Type B pancreatic cell (in vitro differentiated cells): ENCODE results near the gene GALR3. TPM values are rescaled to one million over a fixed set of nuclear protein-coding genes. Genes with fewer than 3 reads are reported as not detected.

Experiments used
- DNase-seq: peaks from one replicate; pipeline ENCODE4 v3.0.0; 2021; ENCODE audit warnings: mixed read lengths; ENCODE audit not compliant: unreplicated experiment; ENCODE audit errors: extremely low spot score
- H3K27ac Mint-ChIP-seq: 2 replicates; pipeline ENCODE4 v1.8.0; 2021; ENCODE audit warnings: mild to moderate bottlenecking, mixed read lengths
- H3K27me3 Mint-ChIP-seq: 2 replicates; pipeline ENCODE4 v1.8.0; 2021; ENCODE audit warnings: mixed read lengths
- H3K36me3 Mint-ChIP-seq: 2 replicates; pipeline ENCODE4 v1.8.0; 2021; ENCODE audit warnings: mixed read lengths
- H3K4me1 Mint-ChIP-seq: one replicate; pipeline ENCODE4 v1.8.0; 2021; ENCODE audit warnings: mixed read lengths; ENCODE audit not compliant: unreplicated experiment
- H3K4me3 Mint-ChIP-seq: 2 replicates; pipeline ENCODE4 v1.8.0; 2021; ENCODE audit warnings: mild to moderate bottlenecking, mixed read lengths
- H3K9me3 Mint-ChIP-seq: 2 replicates; pipeline ENCODE4 v1.8.0; 2021; ENCODE audit warnings: mixed read lengths
- CTCF ChIP-seq: fragments of 200-600 bp; sonication (generic); conservative IDR thresholded peaks from 2 replicates; pipeline ENCODE4 v1.5.0; 2021; ENCODE audit warnings: antibody characterized with exemption, mild to moderate bottlenecking
- microRNA-seq: library from miRNA; unstranded; fragments of <30 nt; microRNA quantifications from one replicate; pipeline ENCODE4, GENCODE V29; 2020
- total RNA-seq: library from RNA; stranded (reverse); gene quantifications from 2 replicates; pipeline ENCODE4 v1.2.1, GENCODE V29; 2021; ENCODE audit warnings: low replicate concordance

GALR3 gene
- total RNA-seq, 1 donor from 2014 or later: 0.34 TPM

- no peaks in the 10 kb centered on the region for H3K9me3 Mint-ChIP-seq
- H3K27me3 Mint-ChIP-seq: no peaks in the 10 kb centered on the region
- H3K27ac Mint-ChIP-seq: no peak overlapping the region
- H3K4me3 Mint-ChIP-seq: no peak overlapping the region
- no peak for TF ChIP-seq CTCF
- H3K36me3 Mint-ChIP-seq: peaks cover 19% of the 10 kb centered on the region
- no peak for DNase-seq
- no peaks in the 10 kb centered on the region for H3K4me1 Mint-ChIP-seq
These were observed 47.1 kb downstream of the GALR3 start for GRCh38 chr22:37870273-37870672.

Small RNAs within 50 kb of the gene (microRNA-seq; reads per million reads assigned to microRNA genes)
- gene MIR659: 2.5 reads per million

Other genes starting within 250 kb of the GALR3 start
- 2.6 and 8.7 TPM in 2 replicates for gene LGALS2, start 243.3 kb upstream of the GALR3 start, total RNA-seq
- 71.8 and 80.2 TPM in 2 replicates for gene GGA1, start 214.5 kb upstream of the GALR3 start, total RNA-seq
- gene SH3BP1, start 183.7 kb upstream of the GALR3 start, total RNA-seq: 30.0 and 31.1 TPM in 2 replicates
- 15.6 and 30.2 TPM in 2 replicates for gene PDXP, start 164.7 kb upstream of the GALR3 start, total RNA-seq
- gene LGALS1, start 147.7 kb upstream of the GALR3 start, total RNA-seq: 1.8 and 235 TPM in 2 replicates
- gene NOL12, start 137.0 kb upstream of the GALR3 start, total RNA-seq: 18.5 and 23.9 TPM in 2 replicates
- 42.9 and 47.0 TPM in 2 replicates for gene TRIOBP, start 126.3 kb upstream of the GALR3 start, total RNA-seq
- gene GCAT, start 15.4 kb upstream of the GALR3 start, total RNA-seq: 22.3 and 27.4 TPM in 2 replicates
- 24.2 and 29.4 TPM in 2 replicates for gene ANKRD54, start 21.0 kb downstream of the GALR3 start, total RNA-seq
- gene EIF3L, start 26.0 kb downstream of the GALR3 start, total RNA-seq: 578 and 740 TPM in 2 replicates
- gene MICALL1, start 82.9 kb downstream of the GALR3 start, total RNA-seq: 56.5 and 107 TPM in 2 replicates
- 0.64 and 0.70 TPM in 2 replicates for gene C22orf23, start 130.2 kb downstream of the GALR3 start, total RNA-seq
- gene POLR2F, start 130.3 kb downstream of the GALR3 start, total RNA-seq: 92.0 and 99.6 TPM in 2 replicates
- 0.29 and 5.9 TPM in 2 replicates for gene SOX10, start 161.2 kb downstream of the GALR3 start, total RNA-seq
- gene PICK1, start 234.0 kb downstream of the GALR3 start, total RNA-seq: 45.4 and 45.6 TPM in 2 replicates